Astrocyte of the cerebellum (primary cell): ENCODE measurements around the gene E4F1.

Experiments used
- DNase-seq: peaks from one replicate; pipeline ENCODE4 v3.0.0-alpha.2; 2011; ENCODE audit warnings: low read depth
- H3K4me3 ChIP-seq: 2 replicates; pipeline ENCODE4 v1.5.1; 2011; ENCODE audit warnings: mild to moderate bottlenecking, low read depth, low read length, moderate library complexity
- in situ Hi-C: cut with HindIII; loops from 2 replicates; pipeline ENCODE4 v1.10.0; 2017; ENCODE audit warnings: low sequenced_read_pairs
- TF ChIP-seq, protein P1 (sequence below): IDR thresholded peaks from 2 replicates; pipeline ENCODE4 v1.5.1; 2012; ENCODE audit warnings: low read length, low read depth, moderate library complexity, mild to moderate bottlenecking; ENCODE audit errors: missing control alignments

E4F1 gene

GRCh38 chr16:2271848-2272461 is 48.6 kb downstream of the E4F1 start:
- no peak for DNase-seq
- in situ Hi-C loops: loop anchor here (10.0 kb wide), 1 partner anchor 63 kb away; no protein-coding TSS in a partner anchor
- no peak overlapping the region for H3K4me3 ChIP-seq
- TF ChIP-seq, protein P1, sequence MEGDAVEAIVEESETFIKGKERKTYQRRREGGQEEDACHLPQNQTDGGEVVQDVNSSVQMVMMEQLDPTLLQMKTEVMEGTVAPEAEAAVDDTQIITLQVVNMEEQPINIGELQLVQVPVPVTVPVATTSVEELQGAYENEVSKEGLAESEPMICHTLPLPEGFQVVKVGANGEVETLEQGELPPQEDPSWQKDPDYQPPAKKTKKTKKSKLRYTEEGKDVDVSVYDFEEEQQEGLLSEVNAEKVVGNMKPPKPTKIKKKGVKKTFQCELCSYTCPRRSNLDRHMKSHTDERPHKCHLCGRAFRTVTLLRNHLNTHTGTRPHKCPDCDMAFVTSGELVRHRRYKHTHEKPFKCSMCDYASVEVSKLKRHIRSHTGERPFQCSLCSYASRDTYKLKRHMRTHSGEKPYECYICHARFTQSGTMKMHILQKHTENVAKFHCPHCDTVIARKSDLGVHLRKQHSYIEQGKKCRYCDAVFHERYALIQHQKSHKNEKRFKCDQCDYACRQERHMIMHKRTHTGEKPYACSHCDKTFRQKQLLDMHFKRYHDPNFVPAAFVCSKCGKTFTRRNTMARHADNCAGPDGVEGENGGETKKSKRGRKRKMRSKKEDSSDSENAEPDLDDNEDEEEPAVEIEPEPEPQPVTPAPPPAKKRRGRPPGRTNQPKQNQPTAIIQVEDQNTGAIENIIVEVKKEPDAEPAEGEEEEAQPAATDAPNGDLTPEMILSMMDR: no peak

DNA sequence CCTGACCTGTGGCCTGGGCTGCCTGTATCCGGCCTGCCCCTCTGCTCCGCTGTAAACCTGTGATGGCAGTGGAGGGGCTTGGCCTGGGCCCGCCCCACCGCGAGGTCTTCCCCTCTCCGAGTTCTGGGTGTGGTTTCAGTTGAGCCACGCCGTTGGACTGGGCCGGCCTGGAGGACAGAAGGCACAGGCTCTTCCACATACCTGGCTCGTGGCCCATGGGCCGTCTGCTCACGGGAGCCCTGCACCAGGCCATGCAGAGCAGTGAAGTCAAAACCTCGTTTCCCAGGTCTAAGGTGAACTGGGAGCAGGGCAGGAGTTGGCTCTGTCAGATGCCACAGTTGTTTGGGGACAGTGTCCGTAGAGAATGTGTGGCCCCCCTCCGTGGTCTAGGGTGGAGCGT is 50.1 kb downstream of the E4F1 start:
- TF ChIP-seq, protein P1: no peak
- in situ Hi-C loops: loop anchor here (10.0 kb wide), 1 partner anchor 61 kb away; no protein-coding TSS in a partner anchor
- DNase-seq: no peak
- no peak overlapping the region for H3K4me3 ChIP-seq

DNA sequence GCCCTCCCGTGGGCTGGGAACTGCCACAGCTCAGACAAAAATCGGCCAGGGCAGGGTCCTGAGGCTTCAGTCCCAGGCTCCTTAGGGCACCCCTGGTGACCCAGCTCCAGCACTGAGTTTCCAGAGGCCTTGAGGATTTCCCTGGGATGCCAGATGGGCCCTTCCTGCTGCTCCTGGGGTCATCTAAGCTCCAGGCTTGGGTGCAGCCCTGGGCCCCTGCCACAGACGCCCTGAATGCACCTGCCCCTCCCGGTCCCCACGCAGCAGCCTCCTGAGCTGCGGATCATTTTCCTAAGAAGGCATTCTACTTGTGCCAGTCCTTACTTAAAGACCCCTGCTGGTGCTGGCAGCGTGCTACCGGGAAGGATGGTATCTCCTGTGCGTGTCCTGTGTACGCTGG is 50.5 kb downstream of the E4F1 start:
- in situ Hi-C loops: loop anchor here (10.0 kb wide), 1 partner anchor 61 kb away; no protein-coding TSS in a partner anchor
- no peak for DNase-seq
- no peak overlapping the region for H3K4me3 ChIP-seq
- TF ChIP-seq, protein P1: no peak

- H3K4me3 ChIP-seq: no peak overlapping the region
- TF ChIP-seq, protein P1: no peak
- DNase-seq: no peak
- in situ Hi-C loops: loop anchor here (10.0 kb wide), 1 partner anchor 59 kb away; no protein-coding TSS in a partner anchor
Observed at GRCh38 chr16:2275476-2276367, 52.3 kb downstream of the E4F1 start.

GRCh38 chr16:2276368-2277195 is 53.2 kb downstream of the E4F1 start:
- TF ChIP-seq, protein P1: no peak
- H3K4me3 ChIP-seq: no peak overlapping the region
- in situ Hi-C loops: loop anchor here (10.0 kb wide), 1 partner anchor 58 kb away; no protein-coding TSS in a partner anchor
- no peak for DNase-seq
